GM18873 (cell line): ENCODE data around the gene FLOT1.
A peak's percentile ranks its signal among the peaks of the same experiment; 100 is the strongest.

Experiments used
- ATAC-seq: cut with Tn5 transposase; IDR thresholded peaks from one replicate; pipeline ENCODE4 v1.9.1; 2021; ENCODE audit warnings: mild to moderate bottlenecking, moderate library complexity, moderate number of reproducible peaks; ENCODE audit not compliant: unreplicated experiment, low FRiP score

The FLOT1 gene

DNA sequence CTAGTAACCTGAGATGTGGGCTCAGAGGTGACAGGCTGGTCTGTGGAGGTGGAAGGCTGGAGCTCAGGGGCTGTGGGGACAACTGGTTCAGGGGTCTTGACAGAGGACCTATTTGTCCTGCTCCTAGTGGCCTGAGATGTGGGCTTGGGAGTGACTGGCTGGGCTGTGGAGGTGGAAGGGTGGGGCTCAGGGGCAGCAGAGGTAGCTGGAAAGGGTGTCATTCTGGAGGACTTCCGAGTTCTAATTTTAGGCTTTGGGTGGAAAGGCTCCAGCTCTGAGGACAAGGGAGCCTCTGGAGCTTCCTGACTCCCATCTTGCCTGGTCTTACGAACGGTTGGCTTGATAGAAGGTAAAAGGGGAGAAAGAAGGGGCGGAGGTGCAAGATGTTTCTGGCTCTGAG is 36.9 kb downstream of the FLOT1 start:
- no peak for ATAC-seq

DNA sequence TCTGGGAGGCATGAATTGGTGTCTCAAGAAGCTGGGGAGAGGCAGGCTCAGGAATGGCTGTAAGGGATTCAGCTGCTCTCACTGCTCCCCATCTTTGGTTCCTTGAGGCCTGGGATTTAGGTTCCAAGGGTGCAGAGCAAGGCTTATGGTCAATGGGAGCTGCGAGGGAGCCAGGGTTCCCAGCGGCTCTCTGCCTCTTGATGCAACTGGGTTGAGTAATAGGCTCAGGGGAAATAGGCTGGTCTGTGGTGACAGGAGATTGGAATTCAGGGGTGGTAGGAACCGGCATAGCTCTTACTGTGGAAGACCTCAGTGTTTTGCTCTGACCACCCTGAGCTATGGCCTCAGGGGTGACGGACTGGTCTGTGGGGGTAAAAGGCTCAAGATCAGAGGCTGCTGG is 38.7 kb downstream of the FLOT1 start:
- ATAC-seq: no peak

- ATAC-seq: no peak
Observed at GRCh38 chr6:30703011-30703410, 39.5 kb downstream of the FLOT1 start.

DNA sequence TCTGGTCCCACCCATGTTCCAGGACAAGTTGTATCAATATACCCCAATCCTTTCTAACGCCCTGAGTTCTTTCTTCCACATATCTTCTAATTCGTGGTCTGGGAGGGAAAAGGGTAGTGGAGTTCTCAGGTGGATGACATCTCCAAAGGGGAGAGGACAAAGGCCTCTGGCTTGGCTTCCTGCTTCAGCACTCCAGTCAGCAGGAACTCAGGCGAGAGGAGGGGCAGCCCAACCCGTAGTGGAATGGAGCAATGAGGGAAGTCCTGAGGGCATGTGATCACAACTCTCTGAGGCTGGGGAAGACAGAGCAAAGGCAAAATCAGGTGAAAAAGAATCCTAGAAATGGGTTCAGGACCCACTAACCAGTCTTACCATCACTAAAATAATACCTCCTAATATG is 42.1 kb downstream of the FLOT1 start:
- no peak for ATAC-seq

DNA sequence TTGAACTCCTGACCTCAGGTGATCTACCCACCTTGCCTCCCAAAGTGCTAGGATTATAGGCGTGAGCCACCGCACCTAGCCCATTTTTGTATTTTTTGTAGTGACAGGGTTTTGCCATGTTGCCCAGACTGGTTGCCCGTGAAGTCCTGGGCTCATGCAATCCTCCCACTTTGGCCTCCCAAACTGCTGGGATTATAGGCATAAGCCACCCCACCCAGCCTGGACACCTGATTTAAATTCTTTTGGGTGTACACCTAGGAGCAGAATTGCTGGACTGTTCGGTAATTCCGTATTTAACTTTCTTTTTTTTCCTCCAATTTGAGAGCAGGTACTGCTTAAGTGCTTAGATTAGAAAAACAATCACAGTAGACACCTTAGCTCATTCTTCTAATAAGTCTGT is 46.1 kb downstream of the FLOT1 start:
- no peak for ATAC-seq

DNA sequence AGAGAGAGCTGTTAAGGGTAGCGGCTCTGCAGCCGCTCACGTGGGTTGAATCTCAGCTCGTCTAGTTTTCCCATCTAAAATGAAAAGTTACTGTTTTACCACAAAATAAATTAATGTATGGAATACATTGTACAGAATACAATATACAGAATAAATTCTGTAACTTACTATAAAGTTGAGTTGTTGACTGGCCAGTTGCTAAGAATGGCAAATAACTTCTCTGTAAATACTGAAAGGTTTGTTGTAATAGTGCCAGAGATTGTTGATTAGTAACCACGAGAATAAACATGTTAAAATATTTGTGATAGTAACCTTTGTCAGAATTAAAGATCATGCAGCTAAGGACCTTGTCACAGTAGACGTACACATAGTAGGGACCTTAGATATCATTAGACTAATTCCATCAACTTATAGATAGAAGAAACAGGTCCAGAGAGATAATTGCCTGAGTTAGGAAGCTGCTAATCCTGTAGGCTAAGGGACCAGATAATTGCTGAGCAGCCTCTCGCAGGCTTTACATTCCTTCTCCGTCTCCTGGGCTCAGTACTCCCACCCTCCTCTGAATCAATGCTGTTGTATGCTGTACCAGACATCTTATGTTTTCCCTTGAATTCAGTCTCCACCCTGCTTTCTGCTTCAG is 51.2 kb downstream of the FLOT1 start:
- ATAC-seq: no peak

- ATAC-seq: no peak
Observed at GRCh38 chr6:30690403-30691207, 51.9 kb downstream of the FLOT1 start, which contains the start of gene NRM. Gene NRM, minus strand, starts transcription at chr6:30690984. Its CDS starts 10 bp downstream, at chr6:30690974.

GRCh38 chr6:30689985-30690384 is 52.5 kb downstream of the FLOT1 start:
- no peak for ATAC-seq

- ATAC-seq: no peak
Observed at GRCh38 chr6:30689022-30689865, 53.2 kb downstream of the FLOT1 start.

- no peak for ATAC-seq
Observed at GRCh38 chr6:30688569-30688968, 53.9 kb downstream of the FLOT1 start.

DNA sequence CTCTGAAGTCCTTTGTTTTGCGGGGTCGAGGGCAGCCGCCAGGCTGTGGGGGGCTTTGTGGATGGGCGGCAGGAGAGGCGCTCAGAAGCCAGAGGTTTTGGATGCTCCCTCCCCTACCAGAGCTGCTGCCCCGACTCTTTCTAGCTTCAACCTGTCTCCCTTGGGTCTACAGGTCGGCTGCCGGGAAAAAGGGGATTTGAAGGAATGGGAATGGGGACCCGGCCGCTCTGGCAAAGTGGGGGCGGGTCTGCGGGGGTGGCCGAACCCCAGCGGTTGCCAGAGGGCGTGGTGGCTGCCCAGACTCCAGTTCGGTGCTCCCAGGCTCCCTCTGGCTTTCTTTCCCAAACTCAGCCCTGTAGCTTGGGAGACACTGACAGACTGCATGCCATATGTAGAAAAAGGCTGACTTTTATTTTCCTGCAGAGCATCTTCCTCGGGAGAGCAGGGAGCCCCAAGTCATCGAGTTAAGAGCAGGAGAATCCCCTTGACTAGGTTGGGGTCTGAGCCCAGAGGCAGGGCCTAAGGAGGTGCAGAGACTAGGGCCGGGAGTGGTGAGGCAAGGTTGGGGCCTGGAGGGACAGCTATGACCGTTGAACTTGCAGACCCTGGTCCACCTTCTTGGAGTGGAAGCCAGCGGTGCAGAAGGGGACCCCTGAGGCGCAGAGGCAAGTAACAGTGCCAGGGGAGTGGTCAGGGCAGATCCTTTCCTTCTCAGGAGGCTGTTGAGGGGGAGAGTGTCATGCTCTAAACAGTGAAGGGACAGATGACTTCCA is 54.6 kb downstream of the FLOT1 start:
- no peak for ATAC-seq

- ATAC-seq: peak; percentile 36
Observed at GRCh38 chr6:30686908-30687658, 55.4 kb downstream of the FLOT1 start.

GRCh38 chr6:30686009-30686907 is 56.2 kb downstream of the FLOT1 start, which contains the start of gene PPP1R18:
Gene PPP1R18, minus strand, starts transcription at chr6:30686645. Its CDS starts 627 bp downstream, at chr6:30686018.
- ATAC-seq: no peak

GRCh38 chr6:30685157-30686008 is 57.1 kb downstream of the FLOT1 start:
- ATAC-seq: no peak

- ATAC-seq: no peak
Observed at GRCh38 chr6:30684386-30685156, 57.9 kb downstream of the FLOT1 start.

GRCh38 chr6:30683980-30684338 is 58.5 kb downstream of the FLOT1 start:
- ATAC-seq: no peak
